ENCODE data around the gene SLC25A46. TPM values are rescaled to one million over a fixed set of nuclear protein-coding genes. Genes with fewer than 3 reads are reported as not detected.

Gene SLC25A46
- total and polyA plus RNA-seq, 11 donors: 12.9 to 71.5 (median 59.8) TPM

- no peak overlapping the region for H3K4me3 ChIP-seq
- no peaks in the 10 kb centered on the region for H3K4me1 ChIP-seq
- ATAC-seq (no peak), DNase-seq (no peak)
- no peak overlapping the region for H3K27ac ChIP-seq
- TF ChIP-seq POLR2A (IDR thresholded peaks at IDR 0.05) (no peak), CTCF (IDR thresholded peaks at IDR 0.05) (peak; percentile 60 to 80 (median 71))
- H3K27me3 ChIP-seq: no peaks in the 10 kb centered on the region
- WGBS, 4 donors: 52 to 55% (median 54%) methylated on average over 4 of the region's 4 CpGs
- H3K9me3 ChIP-seq: no peaks in the 10 kb centered on the region
- intact Hi-C loops (cut with DNase I): loop anchor here (2.0 to 10.0 kb wide), 7 partner anchors 305 to 338 kb away; partner anchors contain the start of genes WDR36 (in 5 of the 10) and TSLP (in 4 of the 10)
- peaks cover 0 to 96% (median 76%) of the 10 kb centered on the region in 9 donors for H3K36me3 ChIP-seq
Observed at GRCh38 chr5:110757118-110757729, 18.4 kb downstream of the SLC25A46 start.

- ATAC-seq: no peak
- no peaks in the 10 kb centered on the region for H3K27me3 ChIP-seq
- no peaks in the 10 kb centered on the region for H3K4me1 ChIP-seq
- H3K9me3 ChIP-seq: no peaks in the 10 kb centered on the region
- no peak for DNase-seq
- H3K36me3 ChIP-seq: peaks cover 0 to 93% (median 85%) of the 10 kb centered on the region in 9 donors
- 83 to 95% (median 90%) methylated on average over 1 of the region's 1 CpG for WGBS, 4 donors
- H3K4me3 ChIP-seq: no peak overlapping the region
- intact Hi-C loops (cut with DNase I): loop anchor here in 1 of 10 donors (2.0 kb wide), 1 partner anchor 305 kb away; no protein-coding TSS in a partner anchor
- TF ChIP-seq POLR2A (IDR thresholded peaks at IDR 0.05) (no peak), CTCF (IDR thresholded peaks at IDR 0.05) (no peak)
- H3K27ac ChIP-seq: no peak overlapping the region
Observed at GRCh38 chr5:110760158-110760557, 21.4 kb downstream of the SLC25A46 start.

GRCh38 chr5:110768138-110768860 is 29.5 kb downstream of the SLC25A46 start:
- Histone ChIP-seq H3K27me3 (no peaks in the 10 kb centered on the region), H3K4me1 (no peaks in the 10 kb centered on the region), H3K4me3 (no peak overlapping the region), H3K9me3 (no peaks in the 10 kb centered on the region), H3K27ac (no peak overlapping the region), H3K36me3 (peaks cover 0 to 13% (median 5%) of the 10 kb centered on the region in 9 donors)
- intact Hi-C loops (cut with DNase I): no loop called here
- ATAC-seq (no peak), DNase-seq (no peak)
- TF ChIP-seq CTCF (IDR thresholded peaks at IDR 0.05) (no peak), POLR2A (IDR thresholded peaks at IDR 0.05) (no peak)
- WGBS, 4 donors: 76 to 81% (median 79%) methylated on average over 4 of the region's 4 CpGs

GRCh38 chr5:110769000-110769681 is 30.3 kb downstream of the SLC25A46 start:
- H3K27ac ChIP-seq: no peak overlapping the region
- H3K36me3 ChIP-seq: peaks cover 0 to 6% (median 0%) of the 10 kb centered on the region in 9 donors
- H3K4me3 ChIP-seq: no peak overlapping the region
- no peaks in the 10 kb centered on the region for H3K27me3 ChIP-seq
- peaks cover 0 to 2% (median 0%) of the 10 kb centered on the region in 12 donors for H3K9me3 ChIP-seq
- peak in 1 of 4 donors; percentile 16 for ATAC-seq
- intact Hi-C loops (cut with DNase I): no loop called here
- no peak for TF ChIP-seq CTCF (IDR thresholded peaks at IDR 0.05)
- no peak for TF ChIP-seq POLR2A (IDR thresholded peaks at IDR 0.05)
- WGBS, 4 donors: 43 to 60% (median 46%) methylated on average over 5 of the region's 5 CpGs
- no peaks in the 10 kb centered on the region for H3K4me1 ChIP-seq
- no peak for DNase-seq

Measured in heart left ventricle (tissue), 16 donors.